ENCODE measurements around the gene MN1.

Gene MN1

GRCh38 chr22:27782088-27782487 is 19.5 kb downstream of the MN1 start:
- no peak for DNase-seq

GRCh38 chr22:27780161-27780575 is 21.4 kb downstream of the MN1 start:
- no peak for DNase-seq

- DNase-seq = no peak
These were observed 21.9 kb downstream of the MN1 start for GRCh38 chr22:27779643-27780042.

- no peak for DNase-seq
These were observed 23.1 kb downstream of the MN1 start for GRCh38 chr22:27778294-27779090.

- DNase-seq = no peak
These were observed 24.4 kb downstream of the MN1 start for GRCh38 chr22:27777128-27777527.

GRCh38 chr22:27776650-27776958 is 25.0 kb downstream of the MN1 start:
- DNase-seq = no peak

GRCh38 chr22:27775758-27776649 is 25.6 kb downstream of the MN1 start:
- DNase-seq = no peak

- no peak for DNase-seq
These were observed 26.4 kb downstream of the MN1 start for GRCh38 chr22:27775087-27775698.

GRCh38 chr22:27774200-27774599 is 27.4 kb downstream of the MN1 start:
- DNase-seq = no peak

- no peak for DNase-seq
These were observed 28.5 kb downstream of the MN1 start for GRCh38 chr22:27772984-27773498.

GRCh38 chr22:27772081-27772983 is 29.2 kb downstream of the MN1 start:
- no peak for DNase-seq

- DNase-seq = no peak
These were observed 29.9 kb downstream of the MN1 start for GRCh38 chr22:27771637-27772036.

- no peak for DNase-seq
These were observed 32.5 kb downstream of the MN1 start for GRCh38 chr22:27769012-27769411.

GRCh38 chr22:27768027-27768653 is 33.4 kb downstream of the MN1 start:
- DNase-seq = no peak

GRCh38 chr22:27766679-27767078 is 34.9 kb downstream of the MN1 start:
- no peak for DNase-seq

GRCh38 chr22:27765706-27766291 is 35.8 kb downstream of the MN1 start:
- no peak for DNase-seq

GRCh38 chr22:27764722-27765236 is 36.8 kb downstream of the MN1 start:
- no peak for DNase-seq

GRCh38 chr22:27761665-27762064 is 39.9 kb downstream of the MN1 start:
- no peak for DNase-seq

GRCh38 chr22:27761000-27761399 is 40.6 kb downstream of the MN1 start:
- no peak for DNase-seq

- DNase-seq = no peak
These were observed 41.1 kb downstream of the MN1 start for GRCh38 chr22:27760474-27760873.

- DNase-seq = no peak
These were observed 43.5 kb downstream of the MN1 start for GRCh38 chr22:27757928-27758525.

Measured in activated effector memory CD4-positive, alpha-beta T cell treated with anti-CD3 and anti-CD28 coated beads, Interleukin-2, amount 50 U/mL, for 16 hours (primary cell).